NOMO-1 treated with dmso at 0.1 percent for 144 hours (cell line): ENCODE data around the gene MYO1E.
"Not testable (repeated sequence)": the region's sequence is repeated elsewhere in the genome, so short reads cannot be mapped to it uniquely, and the experiment has no call there.

ENCODE experiments used
- DNase-seq: peaks from one replicate; lab custom pipeline; 2025; ENCODE audit not compliant: unreplicated experiment; lab: John Stamatoyannopoulos, UW

MYO1E gene

GRCh38 chr15:59352683-59353082, 20.0 kb downstream of the MYO1E start:
- no peak for DNase-seq

- no peak for DNase-seq
Observed at GRCh38 chr15:59352189-59352588, 20.5 kb downstream of the MYO1E start.

- DNase-seq, result no peak
Observed at GRCh38 chr15:59350421-59350732, 22.3 kb downstream of the MYO1E start.

GRCh38 chr15:59349680-59350420, 22.8 kb downstream of the MYO1E start:
- DNase-seq, result no peak

GRCh38 chr15:59347915-59348314, 24.8 kb downstream of the MYO1E start:
- DNase-seq, result no peak

GRCh38 chr15:59346951-59347350, 25.7 kb downstream of the MYO1E start:
- no peak for DNase-seq

- no peak for DNase-seq
Observed at GRCh38 chr15:59345326-59345725, 27.3 kb downstream of the MYO1E start.

- DNase-seq, result no peak
Observed at GRCh38 chr15:59344311-59344710, 28.4 kb downstream of the MYO1E start.

GRCh38 chr15:59340325-59340724, 32.3 kb downstream of the MYO1E start:
- no peak for DNase-seq

GRCh38 chr15:59339252-59339672, 33.4 kb downstream of the MYO1E start:
- no peak for DNase-seq

- DNase-seq, result no peak
Observed at GRCh38 chr15:59338414-59338813, 34.3 kb downstream of the MYO1E start.

GRCh38 chr15:59336725-59337124, 35.9 kb downstream of the MYO1E start:
- not testable (repeated sequence) for DNase-seq

- DNase-seq, result no peak
Observed at GRCh38 chr15:59335207-59335786, 37.4 kb downstream of the MYO1E start.

- DNase-seq, result no peak
Observed at GRCh38 chr15:59334076-59334415, 38.6 kb downstream of the MYO1E start.

GRCh38 chr15:59333401-59334075, 39.1 kb downstream of the MYO1E start:
- no peak for DNase-seq

GRCh38 chr15:59332009-59332408, 40.7 kb downstream of the MYO1E start:
- no peak for DNase-seq

GRCh38 chr15:59330649-59331048, 42.0 kb downstream of the MYO1E start:
- DNase-seq, result no peak

GRCh38 chr15:59329570-59330350, 42.9 kb downstream of the MYO1E start:
- no peak for DNase-seq

GRCh38 chr15:59329091-59329490, 43.6 kb downstream of the MYO1E start:
- no peak for DNase-seq

GRCh38 chr15:59327942-59328341, 44.7 kb downstream of the MYO1E start:
- no peak for DNase-seq

GRCh38 chr15:59326856-59327255, 45.8 kb downstream of the MYO1E start:
- DNase-seq, result no peak
